Activated CD4-positive, CD25-positive, alpha-beta regulatory T cell (primary cell): Measurements from ENCODE around the gene CACNA1B.

Source experiments
- DNase-seq, 4 experiments: peaks; one replicate each; lab custom pipeline; 2025; lab: John Stamatoyannopoulos, UW

Gene CACNA1B

DNA sequence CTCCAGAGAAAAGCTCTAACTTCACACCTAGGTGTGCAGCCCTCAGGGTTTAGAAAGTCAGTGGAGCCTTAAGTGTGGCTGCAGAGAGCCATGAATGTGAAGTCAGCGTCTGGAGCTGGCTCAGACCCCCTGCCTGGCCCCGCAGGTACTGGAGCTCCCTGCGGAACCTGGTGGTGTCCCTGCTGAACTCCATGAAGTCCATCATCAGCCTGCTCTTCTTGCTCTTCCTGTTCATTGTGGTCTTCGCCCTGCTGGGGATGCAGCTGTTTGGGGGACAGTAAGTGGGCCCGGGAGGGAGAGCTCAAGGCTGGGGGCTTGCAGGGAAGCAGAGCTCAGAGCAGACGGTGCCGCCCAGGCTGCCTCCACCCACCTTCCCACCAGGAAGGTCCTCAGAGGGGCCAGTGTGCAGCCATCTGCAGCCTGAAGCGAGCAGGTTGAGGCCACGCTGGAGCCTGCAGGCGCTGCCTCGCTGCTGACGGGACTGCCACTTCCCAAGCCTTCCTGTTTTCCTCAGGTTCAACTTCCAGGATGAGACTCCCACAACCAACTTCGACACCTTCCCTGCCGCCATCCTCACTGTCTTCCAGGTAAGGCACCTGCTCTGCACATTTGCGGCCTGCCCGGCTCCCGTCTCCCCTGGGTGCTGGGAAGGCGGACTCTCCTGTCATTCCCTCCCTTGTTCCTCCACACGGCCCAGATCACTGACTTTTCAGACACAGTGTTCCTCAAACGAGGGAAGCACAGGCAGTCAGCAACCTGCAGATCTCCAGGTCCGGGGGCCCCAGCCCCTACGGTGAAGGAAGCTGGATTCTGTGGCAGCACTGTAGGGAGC lies 108.9 kb downstream of the CACNA1B start:
- no peak for DNase-seq

GRCh38 chr9:137987244-137988030 lies 109.9 kb downstream of the CACNA1B start:
- DNase-seq, result no peak

DNA sequence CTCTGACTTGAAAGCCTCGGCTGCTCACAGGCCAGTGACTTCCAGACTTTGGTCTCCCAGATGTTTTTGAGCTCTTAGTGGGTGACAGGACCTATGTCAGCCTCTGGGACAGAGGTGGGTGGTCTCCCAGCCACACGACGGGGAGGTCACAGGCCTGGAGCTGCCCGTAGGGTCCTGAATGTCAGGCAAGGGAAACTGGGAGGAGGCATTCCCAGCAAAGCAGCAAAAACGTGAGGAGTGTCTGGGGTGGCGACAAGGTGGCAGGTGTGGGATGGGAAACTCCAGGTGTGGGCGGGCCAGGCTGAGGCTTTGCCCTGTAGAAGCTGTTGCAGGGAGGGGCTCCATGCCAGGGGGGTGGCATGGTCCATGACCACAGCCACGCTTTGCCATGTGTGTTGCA lies 110.5 kb downstream of the CACNA1B start:
- no peak for DNase-seq

GRCh38 chr9:137988701-137989100 lies 111.1 kb downstream of the CACNA1B start:
- no peak for DNase-seq

GRCh38 chr9:137989156-137989555 lies 111.6 kb downstream of the CACNA1B start:
- DNase-seq, result no peak

GRCh38 chr9:137989999-137990715 lies 112.6 kb downstream of the CACNA1B start:
- no peak for DNase-seq

DNA sequence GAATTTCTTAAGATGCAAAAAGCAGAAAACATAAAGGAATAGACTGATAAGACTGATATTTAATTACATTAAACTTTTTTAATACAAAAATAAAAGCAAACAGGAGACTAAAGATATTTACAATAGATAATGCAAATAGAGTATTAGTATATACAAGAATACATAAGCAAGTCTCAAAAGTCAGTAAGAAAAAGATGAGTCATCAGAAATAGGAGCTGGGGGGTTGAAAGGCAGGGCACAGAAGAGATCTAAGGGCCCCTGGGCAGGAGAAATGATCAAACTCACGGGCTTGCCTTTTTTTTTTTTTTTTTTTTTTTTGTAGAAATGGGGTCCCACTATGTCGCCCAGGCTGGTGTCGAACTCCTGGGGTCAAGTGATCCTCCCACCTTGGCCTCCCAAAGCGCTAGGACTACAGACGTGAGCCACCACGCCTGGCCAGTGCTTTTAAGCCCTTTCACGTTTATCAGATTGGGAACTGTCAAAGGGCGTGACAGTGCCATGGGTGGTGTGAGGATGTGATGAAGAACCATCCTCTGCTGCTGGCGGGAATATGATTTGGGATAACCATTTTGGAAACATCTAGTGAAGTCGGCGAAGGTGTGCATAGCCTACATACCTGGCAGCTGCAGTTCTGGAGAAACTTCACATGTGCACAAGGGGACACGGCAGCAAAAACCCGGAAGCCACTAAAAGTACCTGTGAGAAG lies 126.1 kb downstream of the CACNA1B start:
- no peak for DNase-seq

- no peak for DNase-seq
Measured at GRCh38 chr9:138006576-138007233, 129.1 kb downstream of the CACNA1B start.

DNA sequence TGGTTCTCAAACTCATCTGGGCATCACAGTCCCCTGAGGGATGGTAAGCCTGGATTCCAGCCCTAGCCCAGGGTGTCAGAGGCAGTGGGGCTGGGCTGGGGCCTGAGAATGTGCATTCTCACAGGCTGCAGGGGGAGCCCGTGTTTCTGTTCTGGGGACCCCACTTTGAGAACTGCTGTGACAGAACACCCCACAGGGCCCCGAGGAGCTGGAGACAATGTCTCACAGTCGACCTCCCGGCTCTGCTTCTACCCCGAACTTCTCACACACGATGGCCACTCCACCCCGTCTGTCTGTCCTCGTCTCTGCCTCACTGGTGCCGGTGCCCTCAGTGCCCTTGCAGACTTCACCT lies 130.0 kb downstream of the CACNA1B start:
- no peak for DNase-seq

- DNase-seq, result no peak
Measured at GRCh38 chr9:138007918-138008841, 130.6 kb downstream of the CACNA1B start.

- no peak for DNase-seq
Measured at GRCh38 chr9:138009016-138009802, 131.6 kb downstream of the CACNA1B start.

- DNase-seq, result no peak
Measured at GRCh38 chr9:138009803-138010690, 132.5 kb downstream of the CACNA1B start.

DNA sequence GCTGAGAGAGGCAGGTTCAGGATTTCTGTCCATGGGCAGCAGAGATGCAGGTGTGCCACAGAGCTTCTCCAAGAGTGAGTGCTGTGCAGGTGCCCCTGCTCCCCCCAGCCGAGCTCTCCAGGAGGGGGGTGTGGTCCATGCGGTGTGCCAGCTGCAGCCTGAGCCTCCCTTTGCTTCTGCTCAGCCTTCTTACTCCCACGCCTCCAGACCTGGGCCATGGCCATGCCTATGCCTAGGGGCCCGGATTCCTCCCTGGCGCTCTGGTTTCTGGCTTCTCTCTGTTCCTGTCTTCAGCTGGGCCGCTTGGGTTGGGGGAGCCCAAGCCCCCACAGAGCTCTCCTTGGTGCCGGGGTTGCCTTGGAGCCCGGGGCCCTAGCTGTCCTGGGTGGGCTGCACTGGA lies 133.3 kb downstream of the CACNA1B start:
- DNase-seq, result no peak

GRCh38 chr9:138011951-138012500 lies 134.4 kb downstream of the CACNA1B start:
- no peak for DNase-seq

DNA sequence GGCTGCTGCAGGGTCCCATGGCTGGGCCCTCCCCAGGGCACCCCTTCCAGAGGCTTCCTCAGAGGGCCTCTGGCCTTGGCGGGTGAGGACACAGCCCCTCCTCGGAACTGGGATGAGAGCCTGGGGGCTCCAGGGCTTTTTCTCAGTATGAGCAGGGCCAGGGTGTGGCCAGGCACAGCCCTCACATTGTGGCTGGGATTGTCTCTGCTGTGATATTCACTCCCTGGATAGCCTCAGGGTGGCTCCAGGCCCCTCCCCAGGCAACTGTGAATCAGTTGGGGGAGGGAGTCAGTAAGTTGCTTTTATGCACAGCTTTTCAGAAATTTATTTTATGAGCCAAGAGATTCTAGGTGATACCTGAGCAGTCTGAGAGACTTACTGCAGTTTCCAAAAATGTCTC lies 135.7 kb downstream of the CACNA1B start:
- DNase-seq, result no peak

DNA sequence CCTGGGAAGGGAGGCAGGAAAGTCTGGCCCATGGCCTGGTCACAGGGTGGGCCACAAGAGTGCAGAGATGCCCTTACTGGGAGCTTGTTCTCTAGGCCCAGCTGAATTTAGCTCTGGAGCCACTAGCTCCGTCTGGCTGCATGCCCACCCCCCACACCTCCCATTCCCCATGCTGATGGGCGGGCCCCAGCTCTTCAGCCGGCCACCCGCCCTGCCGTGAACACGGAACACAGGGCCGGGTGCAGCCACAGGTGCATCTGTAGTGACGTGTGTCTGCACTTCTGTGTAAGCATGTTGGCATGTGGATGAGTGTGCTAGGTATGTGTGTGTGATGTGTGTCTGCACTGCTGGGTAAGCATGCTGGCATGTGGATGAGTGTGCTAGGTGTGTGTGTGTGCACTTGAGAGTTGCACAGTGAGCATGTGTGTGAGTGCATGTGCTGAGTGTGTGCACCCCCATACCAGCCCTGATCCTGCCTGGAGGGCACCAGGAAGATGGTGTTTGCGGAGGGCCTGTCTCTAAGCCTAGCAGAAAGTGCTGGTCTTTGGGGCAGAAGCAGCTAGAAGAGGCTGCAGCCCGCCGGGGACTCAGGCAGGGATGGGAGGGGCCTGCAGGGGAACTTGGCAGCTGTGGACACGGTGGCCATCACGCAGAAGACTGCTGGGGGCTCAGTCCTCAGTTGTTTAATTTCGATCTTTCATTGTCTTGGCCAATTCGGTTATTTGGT lies 136.4 kb downstream of the CACNA1B start:
- DNase-seq, result no peak

DNA sequence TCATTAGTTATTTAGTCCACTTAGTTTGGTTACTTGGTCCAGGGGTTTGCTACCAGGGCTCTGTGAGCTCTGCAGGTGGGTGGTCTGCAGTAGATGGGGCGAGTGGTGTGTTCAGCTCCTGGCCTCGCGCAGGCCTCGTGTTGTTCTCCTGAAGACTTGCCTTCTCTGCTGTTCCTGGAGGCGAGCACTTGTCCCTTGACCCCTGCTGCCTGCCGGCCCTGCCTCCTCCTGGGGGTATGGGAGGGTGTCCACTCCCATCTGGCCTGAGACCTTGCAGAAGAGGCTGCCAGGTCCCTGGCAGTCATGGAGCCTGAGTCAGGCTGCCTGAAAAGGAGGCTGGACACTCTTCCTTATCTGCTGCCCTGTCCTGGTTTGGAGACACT lies 137.0 kb downstream of the CACNA1B start:
- DNase-seq, result no peak
